GM13976 (cell line): Measurements from ENCODE around the gene VWA5B1.

ENCODE experiments used
- DNase-seq: peaks from one replicate; pipeline ENCODE4 v3.0.0; 2012; ENCODE audit warnings: low spot score
- in situ Hi-C: fragments of 300-500 bp; cut with MboI; formaldehyde crosslinking; loops from one replicate; pipeline ENCODE4 v1.12.0; 2022; ENCODE audit warnings: low sequenced_read_pairs, mixed read lengths, inconsistent platforms; ENCODE audit not compliant: unreplicated experiment
- TF ChIP-seq, protein P1 (sequence below): IDR thresholded peaks from 2 replicates; pipeline ENCODE4 v1.5.1; 2012; ENCODE audit warnings: borderline replicate concordance, mild to moderate bottlenecking; ENCODE audit not compliant: insufficient read depth; ENCODE audit errors: extremely low read depth, missing control alignments, control extremely low read depth

VWA5B1 gene

DNA sequence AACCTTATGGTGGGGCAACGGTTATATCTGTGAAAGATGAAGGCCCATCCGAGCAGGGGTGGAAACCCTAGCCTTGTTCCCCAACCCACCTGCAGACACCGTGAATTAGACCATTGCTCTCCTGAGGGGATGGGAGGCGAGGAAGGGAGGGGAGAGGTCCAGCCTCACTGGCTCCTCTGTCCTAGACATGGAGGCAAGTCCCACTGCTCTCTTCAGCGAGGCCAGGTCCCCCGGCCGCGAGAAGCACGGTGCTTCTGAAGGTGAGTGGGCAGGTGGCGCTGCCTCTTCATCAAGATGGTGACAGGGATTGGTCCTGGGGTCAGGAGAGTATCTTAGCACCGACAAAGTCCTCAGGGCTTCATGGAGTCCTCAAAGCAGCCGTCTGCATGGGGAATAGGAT, 59.3 kb downstream of the VWA5B1 start:
- in situ Hi-C loops = no loop called here
- no peak for DNase-seq
- TF ChIP-seq, protein P1, sequence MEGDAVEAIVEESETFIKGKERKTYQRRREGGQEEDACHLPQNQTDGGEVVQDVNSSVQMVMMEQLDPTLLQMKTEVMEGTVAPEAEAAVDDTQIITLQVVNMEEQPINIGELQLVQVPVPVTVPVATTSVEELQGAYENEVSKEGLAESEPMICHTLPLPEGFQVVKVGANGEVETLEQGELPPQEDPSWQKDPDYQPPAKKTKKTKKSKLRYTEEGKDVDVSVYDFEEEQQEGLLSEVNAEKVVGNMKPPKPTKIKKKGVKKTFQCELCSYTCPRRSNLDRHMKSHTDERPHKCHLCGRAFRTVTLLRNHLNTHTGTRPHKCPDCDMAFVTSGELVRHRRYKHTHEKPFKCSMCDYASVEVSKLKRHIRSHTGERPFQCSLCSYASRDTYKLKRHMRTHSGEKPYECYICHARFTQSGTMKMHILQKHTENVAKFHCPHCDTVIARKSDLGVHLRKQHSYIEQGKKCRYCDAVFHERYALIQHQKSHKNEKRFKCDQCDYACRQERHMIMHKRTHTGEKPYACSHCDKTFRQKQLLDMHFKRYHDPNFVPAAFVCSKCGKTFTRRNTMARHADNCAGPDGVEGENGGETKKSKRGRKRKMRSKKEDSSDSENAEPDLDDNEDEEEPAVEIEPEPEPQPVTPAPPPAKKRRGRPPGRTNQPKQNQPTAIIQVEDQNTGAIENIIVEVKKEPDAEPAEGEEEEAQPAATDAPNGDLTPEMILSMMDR = no peak

DNA sequence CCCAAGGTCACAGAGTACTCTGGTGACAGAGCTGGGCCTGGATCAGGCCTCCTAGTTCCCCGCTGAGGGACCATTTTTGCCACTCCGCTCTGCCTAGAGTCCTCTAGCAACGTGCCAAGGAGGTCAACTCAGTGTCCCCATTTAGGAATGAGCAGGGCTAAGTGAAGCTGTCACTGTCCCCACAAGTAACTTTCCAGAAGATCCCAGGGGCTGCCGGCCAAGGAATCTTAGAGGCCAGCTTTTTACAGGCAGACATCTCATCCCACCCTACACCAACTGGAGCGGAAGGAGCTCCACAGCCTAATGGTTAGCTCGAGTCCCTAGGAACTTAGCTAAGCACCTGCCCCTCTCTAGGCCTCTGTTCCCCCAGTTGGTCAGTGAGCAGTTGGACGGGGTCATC, 59.7 kb downstream of the VWA5B1 start:
- TF ChIP-seq, protein P1 = no peak
- in situ Hi-C loops = no loop called here
- DNase-seq = no peak

DNA sequence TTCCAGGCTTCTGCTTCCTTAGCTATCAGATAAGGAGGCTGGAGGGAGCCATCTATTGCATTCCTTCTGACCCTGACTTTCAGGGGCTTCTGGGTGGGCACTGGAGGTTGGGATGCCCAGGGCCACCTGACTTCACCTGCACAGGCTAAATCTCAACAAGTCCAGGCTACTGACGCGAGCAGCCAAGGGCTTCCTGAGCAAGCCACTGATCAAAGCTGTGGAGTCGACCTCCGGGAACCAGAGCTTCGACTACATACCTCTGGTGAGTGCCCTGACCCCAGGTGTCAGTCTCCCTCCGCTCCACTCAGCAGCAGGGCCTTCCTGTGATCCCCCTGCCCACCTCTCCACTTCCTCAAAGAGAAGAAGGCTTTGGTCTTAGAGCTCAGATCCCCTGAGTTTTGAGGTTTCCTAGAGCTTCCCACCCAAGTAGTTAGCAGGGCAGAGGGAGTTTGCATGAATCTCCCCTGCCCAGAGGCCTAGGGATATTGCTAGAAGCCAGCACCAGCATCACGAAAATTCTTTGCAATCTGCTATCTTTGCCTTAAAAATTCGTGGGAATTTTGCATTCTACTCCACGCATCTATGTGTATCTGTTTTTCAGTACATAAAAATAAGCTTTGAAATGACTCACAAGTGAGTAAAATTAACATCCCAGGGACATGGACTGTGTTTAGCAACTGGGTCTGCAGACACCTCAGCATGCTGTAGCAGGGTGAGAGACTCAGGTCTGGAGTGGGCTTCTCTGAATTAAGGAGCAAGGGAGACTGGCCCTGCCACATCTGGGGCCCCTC, 61.4 kb downstream of the VWA5B1 start:
- no peak for DNase-seq
- TF ChIP-seq, protein P1 = no peak
- in situ Hi-C loops = no loop called here

DNA sequence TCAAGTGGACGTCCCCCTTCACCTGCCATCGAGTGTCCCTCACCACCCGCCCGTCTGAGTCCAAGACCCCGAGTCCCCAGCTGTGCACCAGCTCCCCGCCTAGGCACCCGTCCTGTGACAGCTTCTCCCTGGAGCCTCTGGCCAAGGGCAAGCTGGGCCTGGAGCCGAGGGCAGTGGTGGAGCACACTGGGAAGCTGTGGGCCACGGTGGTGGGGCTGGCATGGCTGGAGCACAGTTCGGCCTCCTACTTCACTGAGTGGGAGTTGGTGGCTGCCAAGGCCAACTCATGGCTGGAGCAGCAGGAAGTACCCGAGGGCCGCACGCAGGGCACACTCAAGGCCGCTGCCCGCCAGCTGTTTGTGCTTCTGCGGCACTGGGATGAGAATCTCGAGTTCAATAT, 63.2 kb downstream of the VWA5B1 start:
- DNase-seq = no peak
- in situ Hi-C loops = no loop called here
- TF ChIP-seq, protein P1 = no peak

DNA sequence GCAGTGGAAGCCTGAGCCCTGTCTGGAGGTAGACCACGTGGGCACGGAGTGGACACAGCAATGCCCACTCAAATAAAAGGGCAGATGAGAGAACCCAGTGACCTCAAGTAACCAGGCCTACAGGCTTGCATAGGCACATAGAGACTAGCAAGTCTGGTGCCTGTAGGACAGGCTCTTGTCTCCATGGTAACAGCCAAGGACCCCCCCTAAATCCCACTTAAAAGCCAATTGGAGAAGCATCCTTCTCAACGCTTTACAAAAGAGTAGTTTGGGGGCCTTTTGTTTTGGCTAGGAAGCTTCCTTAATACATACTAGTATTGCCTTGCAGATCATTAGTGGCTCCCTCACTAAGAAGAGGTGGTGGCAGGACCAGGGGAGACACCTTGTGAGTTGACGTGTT, 63.9 kb downstream of the VWA5B1 start:
- in situ Hi-C loops = no loop called here
- DNase-seq = no peak
- TF ChIP-seq, protein P1 = no peak

DNA sequence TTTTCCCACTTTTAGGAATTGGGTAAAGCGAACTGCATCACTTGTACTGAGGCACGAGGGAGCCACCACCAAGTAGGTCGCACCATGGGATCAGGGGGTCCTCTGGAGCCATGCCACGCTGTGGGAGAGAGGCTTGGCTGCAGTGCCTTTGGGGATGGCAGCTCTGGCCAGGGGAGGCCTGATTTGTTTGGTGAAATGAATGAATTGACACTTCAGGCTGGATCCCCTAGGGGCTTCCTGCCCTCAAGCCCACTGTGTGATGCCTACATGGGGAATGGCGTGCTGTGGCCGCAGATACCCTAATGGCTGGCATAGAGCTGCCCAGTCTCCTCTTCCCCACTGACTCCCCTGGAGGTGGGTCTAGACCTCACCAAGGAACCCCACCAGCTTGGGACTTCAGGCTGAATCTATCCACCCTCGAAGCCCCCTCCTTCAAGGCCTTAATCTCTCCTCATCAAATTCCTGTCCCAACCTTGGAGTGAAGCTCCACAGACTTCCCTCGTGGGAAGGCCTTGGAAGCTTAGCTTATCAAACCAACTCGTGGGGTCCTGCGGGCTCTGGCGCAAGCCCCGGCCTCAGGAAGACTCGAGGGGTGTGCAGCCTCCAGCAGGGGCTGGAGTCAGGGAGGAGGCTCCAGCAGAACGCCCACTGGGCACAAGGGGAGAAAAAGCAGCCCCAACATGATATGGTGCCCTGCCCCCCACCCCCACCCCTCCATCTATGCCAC, 64.6 kb downstream of the VWA5B1 start:
- in situ Hi-C loops = no loop called here
- no peak for DNase-seq
- TF ChIP-seq, protein P1 = no peak
